Activated B cell treated with CpG ODN at 0.5 μM for 24 hours (primary cell): Measurements from ENCODE around the gene RASL12. TPM values are rescaled to one million over a fixed set of nuclear protein-coding genes. Genes with fewer than 3 reads are reported as not detected.

ENCODE experiments used
- ATAC-seq: fragments of 200-7000 bp; cut with Tn5 transposase; one replicate; pipeline ENCODE4 v1.10.0; 2021; ENCODE audit warnings: low read depth, mild to moderate bottlenecking, moderate library complexity
- CTCF ChIA-PET: fragments of 350-600 bp; sonication (Branson Sonifier 250); formaldehyde crosslinking; loops from one replicate; lab custom pipeline; 2021; ENCODE audit warnings: antibody characterized with exemption; lab: Charles Lee
- POLR2A ChIA-PET: fragments of 350-600 bp; sonication (Branson Sonifier 250); formaldehyde crosslinking; loops from one replicate; lab custom pipeline; 2021; ENCODE audit warnings: antibody characterized with exemption; lab: Charles Lee
- DNase-seq: peaks from one replicate; pipeline ENCODE4 v3.0.0; 2022
- H3K27ac Mint-ChIP-seq: one replicate; pipeline ENCODE4 v1.8.0; 2020; ENCODE audit warnings: mixed read lengths
- H3K27me3 Mint-ChIP-seq: one replicate; pipeline ENCODE4 v1.8.0; 2021; ENCODE audit warnings: mixed read lengths
- H3K36me3 Mint-ChIP-seq: one replicate; pipeline ENCODE4 v1.8.0; 2021; ENCODE audit warnings: low read depth, mixed read lengths
- H3K4me1 Mint-ChIP-seq: one replicate; pipeline ENCODE4 v1.8.0; 2021; ENCODE audit warnings: mixed read lengths
- H3K4me3 Mint-ChIP-seq: one replicate; pipeline ENCODE4 v1.8.0; 2020; ENCODE audit warnings: mild to moderate bottlenecking, mixed read lengths
- H3K9me3 Mint-ChIP-seq: one replicate; pipeline ENCODE4 v1.8.0; 2020; ENCODE audit warnings: mixed read lengths
- CTCF ChIP-seq: fragments of 200-600 bp; IDR thresholded peaks from one replicate; pipeline ENCODE4 v1.8.0; 2022; ENCODE audit warnings: antibody characterized with exemption, mild to moderate bottlenecking
- intact Hi-C: fragments of 100-400 bp; cut with micrococcal nuclease; formaldehyde crosslinking; loops from one replicate; pipeline ENCODE4 v1.15.1; 2024
- total RNA-seq: library from RNA; stranded (reverse); gene quantifications from 2 replicates; pipeline ENCODE4 v1.2.3, GENCODE V29; 2022

The RASL12 gene
- total RNA-seq, 1 donor from 2014 or later = not detected

GRCh38 chr15:65072617-65073016 lies 4.8 kb upstream of the RASL12 start:
- DNase-seq (no peak), ATAC-seq (no peak)
- no peak for TF ChIP-seq CTCF
- Mint-ChIP-seq H3K36me3 (no peaks in the 10 kb centered on the region), H3K27me3 (peaks cover 20% of the 10 kb centered on the region), H3K27ac (no peak overlapping the region), H3K4me3 (no peak overlapping the region), H3K9me3 (no peaks in the 10 kb centered on the region), H3K4me1 (peaks cover 3% of the 10 kb centered on the region)
- ChIA-PET POLR2A (no interaction called here), CTCF (interaction anchor here (1.4 kb wide), 1 partner anchor 39 kb away, joined by 3 read pairs; no protein-coding TSS in a partner anchor)
- intact Hi-C loops = no loop called here

- no peak for DNase-seq
- H3K4me3 Mint-ChIP-seq = no peak overlapping the region
- TF ChIP-seq CTCF = no peak
- peaks cover 5% of the 10 kb centered on the region for H3K4me1 Mint-ChIP-seq
- ChIA-PET POLR2A (no interaction called here), CTCF (no interaction called here)
- no peaks in the 10 kb centered on the region for H3K9me3 Mint-ChIP-seq
- intact Hi-C loops = no loop called here
- H3K36me3 Mint-ChIP-seq = no peaks in the 10 kb centered on the region
- ATAC-seq = no peak
- peaks cover 23% of the 10 kb centered on the region for H3K27me3 Mint-ChIP-seq
- no peak overlapping the region for H3K27ac Mint-ChIP-seq
These were observed 4.2 kb upstream of the RASL12 start for GRCh38 chr15:65072027-65072426.

DNA sequence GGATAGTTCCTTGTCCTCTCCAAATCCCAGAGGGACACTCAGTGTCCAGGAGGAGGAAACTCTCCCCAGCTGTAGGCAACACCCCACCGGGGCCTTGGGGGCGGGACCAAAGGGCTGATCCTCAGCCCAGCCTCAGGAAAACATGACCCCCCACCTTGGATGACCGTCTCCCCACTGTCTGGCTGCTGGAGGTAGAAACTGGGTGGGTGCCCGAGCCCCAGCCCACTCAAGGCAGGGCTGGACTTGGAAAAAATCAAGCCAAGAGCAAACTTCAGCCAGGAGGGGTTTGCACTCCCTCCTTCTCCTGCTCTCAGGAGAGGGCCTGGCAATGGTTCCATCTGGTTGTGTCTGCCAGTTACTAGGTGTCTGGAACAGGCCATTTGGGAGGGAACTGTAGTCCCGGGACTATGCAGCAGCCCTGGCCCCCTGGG lies 3.6 kb upstream of the RASL12 start:
- Mint-ChIP-seq H3K4me1 (peaks cover 5% of the 10 kb centered on the region), H3K36me3 (no peaks in the 10 kb centered on the region), H3K9me3 (no peaks in the 10 kb centered on the region), H3K4me3 (no peak overlapping the region), H3K27me3 (peaks cover 24% of the 10 kb centered on the region), H3K27ac (no peak overlapping the region)
- no peak for ATAC-seq
- no peak for TF ChIP-seq CTCF
- ChIA-PET POLR2A (no interaction called here), CTCF (no interaction called here)
- intact Hi-C loops = no loop called here
- DNase-seq = no peak

- no peaks in the 10 kb centered on the region for H3K9me3 Mint-ChIP-seq
These were observed 2.2 kb upstream of the RASL12 start for GRCh38 chr15:65069779-65070546.

More at GRCh38 chr15:65069779-65070546, 2.2 kb upstream of the RASL12 start:
- ChIA-PET POLR2A (no interaction called here), CTCF (interaction anchor here (0.6 kb wide), 1 partner anchor 880 kb away, joined by 3 read pairs; no protein-coding TSS in a partner anchor)
- Mint-ChIP-seq H3K36me3 (no peaks in the 10 kb centered on the region), H3K4me3 (no peak overlapping the region), H3K27me3 (peaks cover 30% of the 10 kb centered on the region), H3K27ac (no peak overlapping the region), H3K4me1 (peaks cover 5% of the 10 kb centered on the region)
- no peak for ATAC-seq
- TF ChIP-seq CTCF = no peak
- intact Hi-C loops = no loop called here
- no peak for DNase-seq
